ENCODE data around the gene CAPN5. TPM values are rescaled to one million over a fixed set of nuclear protein-coding genes. Genes with fewer than 3 reads are reported as not detected.

CAPN5 gene
- total and polyA plus RNA-seq, 10 of the 15 experiments (the other 5 are each of a cell fraction or from before 2014, with no cell fraction given), result 0.02 to 0.33 (median 0.07) TPM; not detected in 3

DNA sequence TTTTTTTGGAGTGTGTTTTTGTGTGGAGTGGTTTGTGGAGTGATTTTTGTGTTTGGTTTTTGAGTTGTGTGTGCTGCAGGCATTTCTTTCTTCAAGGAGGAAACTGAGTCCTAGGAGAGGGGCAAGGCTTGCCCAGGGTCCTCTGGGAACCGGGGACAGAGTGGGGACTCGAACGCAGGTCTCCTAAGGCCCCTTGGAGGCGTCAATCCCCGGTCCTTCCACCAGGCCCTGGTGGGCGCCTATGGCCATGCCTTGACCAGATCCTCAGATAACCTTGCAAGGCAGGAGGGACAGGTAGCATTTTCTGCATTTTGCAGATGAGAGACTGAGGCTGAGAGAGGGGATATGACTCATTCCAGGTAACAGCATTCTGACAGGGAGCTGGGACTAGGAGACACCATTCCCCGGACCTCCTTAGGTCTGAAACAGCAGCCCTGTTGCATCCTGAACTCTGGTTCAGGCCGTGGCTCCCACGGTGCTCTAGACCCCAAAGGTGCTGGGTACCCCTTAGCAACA is 100.4 kb downstream of the CAPN5 start:
- no peak for TF ChIP-seq ZNF384 (IDR thresholded peaks at IDR 0.05; ENCODE audit: borderline replicate concordance, low read depth, low read length)
- TF ChIP-seq CHD1 (IDR thresholded peaks at IDR 0.05; ENCODE audit: low read depth, low read length), result no peak
- no peak for TF ChIP-seq YBX1 (IDR thresholded peaks at IDR 0.05)
- TF ChIP-seq, protein P1, sequence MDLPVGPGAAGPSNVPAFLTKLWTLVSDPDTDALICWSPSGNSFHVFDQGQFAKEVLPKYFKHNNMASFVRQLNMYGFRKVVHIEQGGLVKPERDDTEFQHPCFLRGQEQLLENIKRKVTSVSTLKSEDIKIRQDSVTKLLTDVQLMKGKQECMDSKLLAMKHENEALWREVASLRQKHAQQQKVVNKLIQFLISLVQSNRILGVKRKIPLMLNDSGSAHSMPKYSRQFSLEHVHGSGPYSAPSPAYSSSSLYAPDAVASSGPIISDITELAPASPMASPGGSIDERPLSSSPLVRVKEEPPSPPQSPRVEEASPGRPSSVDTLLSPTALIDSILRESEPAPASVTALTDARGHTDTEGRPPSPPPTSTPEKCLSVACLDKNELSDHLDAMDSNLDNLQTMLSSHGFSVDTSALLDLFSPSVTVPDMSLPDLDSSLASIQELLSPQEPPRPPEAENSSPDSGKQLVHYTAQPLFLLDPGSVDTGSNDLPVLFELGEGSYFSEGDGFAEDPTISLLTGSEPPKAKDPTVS (IDR thresholded peaks at IDR 0.05; ENCODE audit: low read depth, low read length), result no peak
- TF ChIP-seq, protein P2, sequence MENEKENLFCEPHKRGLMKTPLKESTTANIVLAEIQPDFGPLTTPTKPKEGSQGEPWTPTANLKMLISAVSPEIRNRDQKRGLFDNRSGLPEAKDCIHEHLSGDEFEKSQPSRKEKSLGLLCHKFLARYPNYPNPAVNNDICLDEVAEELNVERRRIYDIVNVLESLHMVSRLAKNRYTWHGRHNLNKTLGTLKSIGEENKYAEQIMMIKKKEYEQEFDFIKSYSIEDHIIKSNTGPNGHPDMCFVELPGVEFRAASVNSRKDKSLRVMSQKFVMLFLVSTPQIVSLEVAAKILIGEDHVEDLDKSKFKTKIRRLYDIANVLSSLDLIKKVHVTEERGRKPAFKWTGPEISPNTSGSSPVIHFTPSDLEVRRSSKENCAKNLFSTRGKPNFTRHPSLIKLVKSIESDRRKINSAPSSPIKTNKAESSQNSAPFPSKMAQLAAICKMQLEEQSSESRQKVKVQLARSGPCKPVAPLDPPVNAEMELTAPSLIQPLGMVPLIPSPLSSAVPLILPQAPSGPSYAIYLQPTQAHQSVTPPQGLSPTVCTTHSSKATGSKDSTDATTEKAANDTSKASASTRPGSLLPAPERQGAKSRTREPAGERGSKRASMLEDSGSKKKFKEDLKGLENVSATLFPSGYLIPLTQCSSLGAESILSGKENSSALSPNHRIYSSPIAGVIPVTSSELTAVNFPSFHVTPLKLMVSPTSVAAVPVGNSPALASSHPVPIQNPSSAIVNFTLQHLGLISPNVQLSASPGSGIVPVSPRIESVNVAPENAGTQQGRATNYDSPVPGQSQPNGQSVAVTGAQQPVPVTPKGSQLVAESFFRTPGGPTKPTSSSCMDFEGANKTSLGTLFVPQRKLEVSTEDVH (IDR thresholded peaks at IDR 0.05; ENCODE audit: low read depth, partially characterized antibody), result no peak
- TF ChIP-seq, protein P3, sequence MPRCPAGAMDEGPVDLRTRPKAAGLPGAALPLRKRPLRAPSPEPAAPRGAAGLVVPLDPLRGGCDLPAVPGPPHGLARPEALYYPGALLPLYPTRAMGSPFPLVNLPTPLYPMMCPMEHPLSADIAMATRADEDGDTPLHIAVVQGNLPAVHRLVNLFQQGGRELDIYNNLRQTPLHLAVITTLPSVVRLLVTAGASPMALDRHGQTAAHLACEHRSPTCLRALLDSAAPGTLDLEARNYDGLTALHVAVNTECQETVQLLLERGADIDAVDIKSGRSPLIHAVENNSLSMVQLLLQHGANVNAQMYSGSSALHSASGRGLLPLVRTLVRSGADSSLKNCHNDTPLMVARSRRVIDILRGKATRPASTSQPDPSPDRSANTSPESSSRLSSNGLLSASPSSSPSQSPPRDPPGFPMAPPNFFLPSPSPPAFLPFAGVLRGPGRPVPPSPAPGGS (IDR thresholded peaks at IDR 0.05; ENCODE audit: borderline replicate concordance, insufficient read depth, low read depth, low read length, poor library complexity, severe bottlenecking), result no peak
- H3K79me2 ChIP-seq (ENCODE audit: control insufficient read depth, insufficient read depth, low read length), result no peaks in the 10 kb centered on the region
- no TSS peak for BruUV-seq (replicated peaks)

More for the DNA sequence above, 100.4 kb downstream of the CAPN5 start:
- no peak overlapping the region for H3K27ac ChIP-seq (ENCODE audit: control insufficient read depth, insufficient read depth)
- H3K36me3 ChIP-seq (ENCODE audit: control insufficient read depth in 2 of 2, insufficient read depth in 2 of 2, low read length in 1 of 2), result no peaks in the 10 kb centered on the region
- RAD21 ChIA-PET (ENCODE audit: unreplicated experiment), result no interaction called here
- H3K4me2 ChIP-seq (ENCODE audit: control insufficient read depth, insufficient read depth), result no peak overlapping the region
- H3K9me3 ChIP-seq (replicated peaks; ENCODE audit: control insufficient read depth, insufficient read depth, low read length), result no peaks in the 10 kb centered on the region
- no peaks in the 10 kb centered on the region for H4K20me1 ChIP-seq (ENCODE audit: control insufficient read depth, insufficient read depth)
- DNase-seq (ENCODE audit: low read depth, low spot score) (no peak), FAIRE-seq (no peak), ATAC-seq (no peak)
- in situ Hi-C loops (cut with MboI), result no loop called here
- H3K27me3 ChIP-seq (replicated peaks in 1 of 2; ENCODE audit: control insufficient read depth in 2 of 2, insufficient read depth in 2 of 2, low read length in 1 of 2), result no peaks in the 10 kb centered on the region; a peak in 2 of 4 replicates
- no peak overlapping the region for H3K4me3 ChIP-seq
- no peaks in the 10 kb centered on the region for H3K4me1 ChIP-seq (ENCODE audit: control insufficient read depth, insufficient read depth, low read length)
- CTCF ChIA-PET, result no interaction called here
- no peak overlapping the region for H3K9ac ChIP-seq (ENCODE audit: control insufficient read depth, insufficient read depth, low read length)
- no peak overlapping the region for H2AFZ ChIP-seq (ENCODE audit: control insufficient read depth, low read depth, low read length)
- intact Hi-C loops (cut with micrococcal nuclease; ENCODE audit: unreplicated experiment), result no loop called here
- SMC1A ChIA-PET (ENCODE audit: uncharacterized antibody, unreplicated experiment), result no interaction called here
- 29% methylated on average over 9 of the region's 9 CpGs for WGBS (ENCODE audit: insufficient coverage, insufficient replicate concordance, low lambda C conversion rate, missing lambda C conversion rate)
- POLR2A ChIA-PET, result no interaction called here
